OCI-LY1 (cell line): ENCODE measurements around the gene SENP2.

Experiments
- CTCF ChIP-seq: fragments of 200-600 bp; sonication (generic), shearing (Covaris generic); IDR thresholded peaks from 2 replicates; pipeline ENCODE4 v1.5.1; 2017; ENCODE audit warnings: mild to moderate bottlenecking, antibody characterized with exemption, low read length, moderate library complexity, mixed read lengths
- EZH2 ChIP-seq: fragments of 200-600 bp; sonication (generic), shearing (Covaris generic); IDR thresholded peaks from 2 replicates; pipeline ENCODE4 v1.8.0; 2017; ENCODE audit warnings: borderline replicate concordance, mixed run types, mild to moderate bottlenecking, antibody characterized with exemption, low read length, moderate library complexity, mixed read lengths

- no peak for TF ChIP-seq CTCF
- TF ChIP-seq EZH2 = no peak
Observed at GRCh38 chr3:185663929-185664328, 77.8 kb downstream of the SENP2 start.
